Superior temporal gyrus (tissue), 1 donor: ENCODE results near the gene WNT7B.

Experiments
- DNase-seq: peaks from one replicate; pipeline ENCODE4 v3.0.0-alpha.2; 2016; ENCODE audit errors: extremely low spot score

The WNT7B gene

DNA sequence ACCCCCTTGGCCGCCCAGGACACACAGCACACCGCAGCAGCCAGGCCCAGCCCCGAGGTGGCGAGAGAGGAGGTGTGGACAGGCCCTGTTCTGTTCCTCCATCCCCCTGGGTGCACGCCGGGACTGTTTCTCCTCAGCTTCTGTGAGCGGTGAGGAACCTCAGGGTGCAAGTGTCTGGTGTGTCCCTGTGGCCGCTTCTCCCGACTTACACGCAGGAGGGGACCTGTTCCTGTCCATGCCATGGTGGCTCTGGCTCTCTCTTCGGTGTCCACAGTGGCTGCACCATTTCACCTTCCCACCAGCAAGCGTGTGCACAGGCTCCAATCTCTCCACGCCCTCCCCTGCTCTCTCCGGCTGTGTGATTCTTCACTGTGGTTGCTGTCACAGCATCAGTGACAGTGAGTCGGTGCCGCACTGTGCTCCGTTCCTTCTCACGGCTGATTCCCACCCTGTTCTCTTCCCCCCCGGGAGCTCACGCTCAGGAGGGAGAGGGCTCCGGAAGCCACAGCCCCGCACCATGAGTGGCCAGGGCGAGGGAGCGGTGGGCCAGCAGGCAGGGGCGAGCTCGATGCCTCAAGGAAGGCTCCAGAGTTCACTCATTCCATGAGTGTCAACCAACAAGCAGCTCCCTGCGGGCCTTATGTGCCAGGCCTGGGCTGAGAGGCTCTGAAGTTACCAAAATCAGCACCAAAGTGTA lies 18.6 kb upstream of the WNT7B start:
- DNase-seq, result no peak

GRCh38 chr22:45994491-45995404 lies 17.8 kb upstream of the WNT7B start:
- peak; percentile 91 for DNase-seq

GRCh38 chr22:45993841-45994240 lies 16.9 kb upstream of the WNT7B start:
- DNase-seq, result no peak

DNA sequence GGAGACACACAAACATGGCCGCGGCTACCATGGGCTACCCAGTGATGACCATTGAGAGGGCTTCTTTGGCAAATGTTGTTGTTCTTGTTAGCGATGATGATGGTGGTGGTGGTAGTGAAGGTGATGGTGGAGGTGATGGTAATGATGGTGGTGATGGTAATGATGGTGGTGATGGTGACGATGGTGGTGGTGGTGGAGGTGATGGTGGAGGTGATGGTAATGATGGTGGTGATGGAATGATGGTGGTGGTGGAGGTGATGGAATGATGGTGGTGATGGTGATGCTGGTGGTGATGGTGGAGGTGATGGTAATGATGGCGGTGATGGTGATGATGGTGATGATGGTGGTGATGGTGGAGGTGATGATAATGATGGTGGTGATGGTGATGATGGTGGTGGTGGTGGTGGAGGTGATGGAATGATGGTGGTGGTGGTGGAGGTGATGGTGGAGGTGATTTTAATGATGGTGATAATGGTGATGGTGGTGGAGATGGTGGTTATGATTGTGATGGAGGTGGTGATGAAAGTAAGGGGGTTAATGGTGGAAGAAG lies 16.3 kb upstream of the WNT7B start:
- no peak for DNase-seq

DNA sequence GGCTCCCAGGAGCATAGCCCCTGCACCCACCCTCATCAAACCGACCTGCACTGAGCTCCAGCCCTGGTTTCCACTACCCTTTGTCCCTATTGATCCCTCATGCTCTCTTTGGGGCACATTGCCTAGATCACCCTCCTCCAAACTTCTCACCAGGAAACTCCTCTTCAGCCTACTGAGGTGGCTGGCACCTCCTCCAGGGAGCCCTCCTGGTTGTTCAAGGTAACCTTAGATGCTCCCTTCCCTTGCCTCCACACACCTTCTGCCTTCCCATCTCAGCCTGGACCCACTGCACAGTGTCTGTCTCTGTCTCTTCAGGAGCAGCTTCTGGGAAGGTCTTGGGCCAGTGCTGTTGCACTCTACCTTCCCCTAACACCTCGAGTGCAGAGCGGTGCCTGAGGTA lies 15.8 kb upstream of the WNT7B start:
- no peak for DNase-seq

DNA sequence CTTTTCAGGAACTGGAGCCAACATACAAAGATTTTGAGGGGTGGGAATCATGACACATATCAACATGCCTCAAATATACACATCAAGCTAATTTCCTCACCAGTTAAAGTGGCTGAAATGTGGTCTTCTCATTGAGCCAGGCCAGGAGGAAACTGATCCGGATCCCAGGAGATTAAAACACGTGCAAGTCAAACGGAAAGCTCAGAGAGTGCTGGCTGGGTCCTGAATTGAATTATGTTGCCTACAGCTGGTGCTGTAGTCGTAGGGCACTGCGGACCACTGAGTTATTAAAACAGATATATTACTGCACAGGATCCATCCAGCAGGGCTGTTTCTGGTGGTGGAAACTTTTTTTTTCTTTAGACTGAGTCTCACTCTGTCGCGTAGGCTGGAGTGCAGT lies 14.1 kb upstream of the WNT7B start:
- no peak for DNase-seq

DNA sequence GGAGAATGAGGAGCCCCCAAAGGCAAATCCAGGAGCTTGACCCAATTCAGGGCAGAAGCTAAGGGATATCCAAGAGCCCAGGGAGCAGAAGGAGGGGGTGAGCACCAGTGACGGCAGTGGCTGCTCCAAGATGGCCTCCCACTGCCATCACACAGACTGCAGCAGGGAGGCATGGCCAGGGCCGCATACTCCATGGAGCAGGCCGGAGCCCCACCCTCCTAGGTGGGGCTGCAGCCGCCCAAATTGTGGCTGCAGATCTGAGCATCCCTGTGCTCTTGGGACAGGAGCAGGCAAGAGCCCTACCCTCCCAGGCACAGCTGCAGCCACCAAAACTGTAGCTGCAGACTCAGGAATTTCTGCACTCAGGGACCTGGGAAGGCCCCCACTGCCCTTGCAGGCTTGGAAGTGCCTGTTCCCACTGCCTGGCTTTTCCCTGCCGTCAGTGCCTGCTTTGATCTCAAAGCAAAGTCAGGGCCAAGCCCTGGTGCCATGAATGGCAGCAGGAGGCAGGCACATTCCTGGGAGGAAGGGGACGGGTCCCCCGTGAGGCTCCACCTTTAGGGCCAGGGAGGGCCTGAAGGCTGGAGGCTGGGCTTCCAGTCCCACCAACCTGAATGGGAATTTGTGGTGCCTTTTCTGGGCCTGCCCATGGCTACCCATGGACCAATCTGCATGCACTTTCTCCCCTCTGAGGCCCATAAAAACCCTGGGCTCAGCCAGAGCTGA lies 10.3 kb upstream of the WNT7B start:
- no peak for DNase-seq

GRCh38 chr22:45984316-45984916 lies 7.5 kb upstream of the WNT7B start:
- no peak for DNase-seq

- no peak for DNase-seq
Measured at GRCh38 chr22:45983797-45984196, 6.8 kb upstream of the WNT7B start.

- no peak for DNase-seq
Measured at GRCh38 chr22:45980761-45981160, 3.8 kb upstream of the WNT7B start.

- no peak for DNase-seq
Measured at GRCh38 chr22:45980268-45980570, 3.3 kb upstream of the WNT7B start.

DNA sequence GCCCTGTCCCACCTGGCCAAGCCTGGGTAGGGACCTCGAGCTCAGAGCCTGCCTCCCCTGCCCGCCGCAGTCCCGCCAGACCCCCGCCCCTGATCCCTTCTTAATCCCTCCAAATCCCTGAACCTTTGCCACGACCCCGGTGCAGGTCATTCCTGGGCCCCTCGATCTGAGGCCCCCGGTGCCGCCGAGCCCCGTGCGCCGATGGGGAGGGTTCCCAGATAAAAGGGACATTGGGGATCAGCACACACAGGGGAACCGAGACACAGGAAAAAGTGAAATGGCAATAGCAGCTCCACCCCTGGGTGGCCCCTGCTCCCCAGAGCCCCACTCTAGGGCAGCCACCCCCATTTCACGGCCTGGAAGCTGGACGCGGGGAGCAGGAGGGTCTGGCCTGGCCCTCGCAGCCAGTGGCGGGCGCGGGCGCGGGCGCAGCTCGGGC lies 1.3 kb upstream of the WNT7B start:
- no peak for DNase-seq

DNA sequence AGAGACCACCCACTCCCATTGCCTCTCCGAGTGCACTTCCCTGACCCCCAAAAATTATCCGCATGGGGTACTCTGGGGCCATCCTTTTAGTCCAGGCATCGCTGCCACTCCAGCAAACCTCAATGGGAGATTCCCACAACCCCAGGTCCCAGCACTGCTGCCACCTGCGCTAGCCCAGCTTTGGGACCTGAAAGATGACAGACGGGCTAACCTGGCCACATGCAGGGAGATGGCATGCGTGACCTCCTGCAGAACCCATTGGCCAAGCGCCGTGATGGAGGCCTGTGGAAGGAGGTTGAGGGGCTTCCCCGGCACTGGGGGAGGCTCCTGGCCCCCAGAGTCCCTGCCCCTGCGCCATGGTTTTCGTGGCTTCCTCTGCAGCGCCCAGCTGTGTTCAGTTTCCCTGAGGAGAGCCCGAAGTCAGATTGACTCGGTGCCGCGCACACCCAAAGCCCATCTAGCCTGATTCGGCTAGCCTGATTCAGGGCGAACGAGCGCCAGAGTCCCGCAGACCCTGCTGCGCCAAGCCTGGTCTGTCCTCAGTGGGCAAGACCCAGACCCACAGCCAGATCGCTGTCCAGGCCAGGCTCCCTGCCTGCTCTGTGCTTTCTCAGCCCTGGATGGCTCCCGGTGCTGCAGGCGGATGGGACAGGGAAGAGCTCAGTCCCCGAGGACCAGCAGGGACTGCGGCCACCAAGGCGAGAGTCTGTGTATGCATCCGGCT lies 751 bp upstream of the WNT7B start:
- DNase-seq, result no peak

DNA sequence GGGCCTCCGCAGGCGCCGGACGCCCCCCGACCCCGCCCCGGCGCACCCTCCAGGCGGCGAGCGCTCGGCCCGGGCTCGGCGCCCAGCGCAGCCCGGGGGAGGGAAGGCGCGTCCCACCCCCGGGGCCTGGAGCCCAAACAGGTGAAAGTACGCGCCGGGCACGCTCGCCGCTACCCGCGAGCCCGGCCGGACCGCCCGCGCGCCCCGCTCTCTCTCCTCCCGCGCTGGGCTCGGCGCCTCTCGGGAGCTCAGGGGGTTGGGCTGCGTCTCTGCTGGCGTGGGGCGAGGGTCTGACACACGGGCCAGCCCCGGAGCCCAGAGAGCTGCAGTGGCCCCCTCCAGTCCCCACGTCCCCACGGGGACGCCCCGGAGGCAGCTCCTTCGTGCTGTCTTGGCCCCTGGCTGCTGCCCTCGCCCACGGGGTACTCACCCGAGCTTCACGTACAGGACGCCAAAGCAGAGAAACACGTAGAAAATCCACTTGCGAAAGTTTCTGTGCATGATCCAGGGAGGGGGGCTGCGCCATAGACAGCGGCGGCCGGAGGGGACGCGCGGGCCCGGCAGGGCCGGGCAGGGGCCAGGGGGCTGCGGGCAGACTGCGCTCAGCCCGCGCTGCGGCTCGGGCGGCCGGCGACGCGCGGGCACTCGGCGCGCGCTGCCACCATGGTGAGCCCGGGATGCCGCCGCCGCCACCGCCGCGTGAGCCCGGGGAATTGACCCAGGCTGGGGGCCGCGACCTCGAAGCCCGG lies 534 bp downstream of the WNT7B start:
- no peak for DNase-seq

- DNase-seq, result no peak
Measured at GRCh38 chr22:45975164-45976161, 1.5 kb downstream of the WNT7B start.

DNA sequence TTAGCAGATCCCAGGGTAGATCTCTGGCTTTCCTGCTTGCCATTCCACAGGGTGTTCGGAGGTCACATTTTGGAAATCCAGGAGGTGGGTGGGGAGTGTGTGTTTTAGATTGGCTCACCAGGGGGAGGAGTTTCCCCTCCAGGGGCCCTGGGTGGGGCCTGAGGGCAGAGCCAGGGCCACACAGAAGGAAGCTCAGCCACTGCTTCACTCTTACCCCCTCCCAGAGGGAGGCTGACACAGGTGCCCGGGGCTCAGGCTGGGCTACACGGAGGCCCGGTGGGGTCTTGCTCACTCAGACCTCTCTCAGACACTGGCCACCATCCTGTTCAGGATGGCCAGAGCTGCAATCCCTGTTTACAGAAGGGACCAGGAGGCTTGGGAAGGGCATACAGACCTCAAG lies 2.5 kb downstream of the WNT7B start:
- DNase-seq, result no peak

- no peak for DNase-seq
Measured at GRCh38 chr22:45972889-45973253, 4.1 kb downstream of the WNT7B start.

DNA sequence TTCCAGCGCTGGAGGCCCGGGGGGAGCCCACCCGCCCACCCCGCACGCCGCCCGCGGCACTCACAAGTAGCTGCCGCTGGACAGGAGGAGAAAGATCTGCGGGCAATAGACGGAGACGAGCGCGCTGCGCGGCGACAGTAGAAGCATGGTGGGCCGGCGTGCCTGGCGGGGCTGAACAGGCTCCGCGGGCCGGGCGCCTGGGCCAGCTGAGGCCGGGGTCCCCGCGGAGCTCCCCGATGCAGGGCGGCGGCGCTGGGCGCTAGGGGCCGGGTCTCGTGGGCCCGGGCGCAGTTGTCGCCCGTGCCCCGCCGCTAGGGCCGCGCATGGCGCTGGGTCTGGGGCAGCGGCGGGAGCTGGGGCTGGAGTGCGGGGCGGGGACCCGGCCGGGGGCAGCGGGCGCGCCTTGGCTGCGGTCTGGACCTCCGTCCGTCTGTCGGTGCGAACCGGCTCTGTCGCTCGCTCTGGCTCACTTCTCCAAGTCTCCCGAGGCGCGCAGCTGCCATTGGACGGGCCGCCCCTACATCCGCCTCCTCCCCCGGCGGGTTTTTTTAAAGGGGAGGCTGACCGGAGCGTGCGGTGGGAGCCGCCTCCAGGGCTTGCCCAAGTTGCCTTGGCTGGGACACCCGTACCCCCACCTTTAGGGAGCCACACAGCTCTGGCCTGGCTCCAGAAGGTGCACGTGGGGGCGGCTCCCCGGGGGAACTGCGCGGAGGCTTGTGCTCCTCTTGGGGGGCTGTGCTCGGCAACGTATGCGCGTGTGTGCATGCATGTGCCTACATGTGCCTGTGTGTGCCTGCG lies 4.7 kb downstream of the WNT7B start:
- no peak for DNase-seq
